NCI-H1417 treated with DMSO at 0.1 percent for 48 hours (cell line): ENCODE results near the gene TMPRSS9.

Experiments used
- DNase-seq: peaks from one replicate; lab custom pipeline; 2025; lab: John Stamatoyannopoulos, UW

TMPRSS9 gene

DNA sequence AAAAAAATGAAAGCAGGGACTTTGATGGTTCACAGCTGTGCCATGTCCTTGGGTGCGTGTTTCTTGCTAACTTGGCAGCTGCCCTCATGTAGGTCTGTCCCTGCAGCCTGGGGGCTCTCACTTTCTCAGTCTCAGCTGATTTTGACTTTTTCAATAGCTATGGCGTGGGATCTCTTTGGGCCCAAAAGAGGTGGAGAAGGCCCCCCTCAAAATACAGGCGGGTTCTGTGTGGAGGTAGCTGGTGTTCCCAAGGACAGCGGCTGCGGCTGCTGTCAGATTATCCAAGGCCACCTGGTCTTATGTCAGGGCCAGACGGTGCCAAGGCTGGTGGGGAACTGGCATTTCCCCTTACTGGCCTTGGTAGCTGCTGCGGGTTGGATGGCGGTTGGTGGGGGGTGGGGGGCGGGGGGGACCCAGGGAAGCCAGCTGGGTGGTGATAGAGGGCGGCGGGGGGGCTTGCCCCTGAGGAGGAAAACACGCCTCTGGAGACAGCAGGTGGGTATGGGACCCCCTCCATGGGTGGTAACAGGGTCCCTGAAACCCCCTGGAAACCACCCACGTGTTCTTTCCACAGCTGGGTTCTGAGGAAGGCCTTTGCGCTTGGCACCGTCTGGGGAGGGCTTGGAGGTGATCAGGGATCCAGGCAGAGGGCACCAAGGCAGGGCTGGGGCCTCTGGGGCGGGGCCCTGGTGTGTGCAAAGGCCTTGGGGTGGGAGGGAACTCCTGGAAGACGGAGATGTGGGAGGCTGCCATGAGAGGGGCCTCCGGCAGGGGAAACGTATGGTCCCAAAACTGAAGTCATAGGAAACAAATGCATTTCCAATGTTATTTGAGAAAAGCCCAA lies 63.2 kb downstream of the TMPRSS9 start:
- no peak for DNase-seq

DNA sequence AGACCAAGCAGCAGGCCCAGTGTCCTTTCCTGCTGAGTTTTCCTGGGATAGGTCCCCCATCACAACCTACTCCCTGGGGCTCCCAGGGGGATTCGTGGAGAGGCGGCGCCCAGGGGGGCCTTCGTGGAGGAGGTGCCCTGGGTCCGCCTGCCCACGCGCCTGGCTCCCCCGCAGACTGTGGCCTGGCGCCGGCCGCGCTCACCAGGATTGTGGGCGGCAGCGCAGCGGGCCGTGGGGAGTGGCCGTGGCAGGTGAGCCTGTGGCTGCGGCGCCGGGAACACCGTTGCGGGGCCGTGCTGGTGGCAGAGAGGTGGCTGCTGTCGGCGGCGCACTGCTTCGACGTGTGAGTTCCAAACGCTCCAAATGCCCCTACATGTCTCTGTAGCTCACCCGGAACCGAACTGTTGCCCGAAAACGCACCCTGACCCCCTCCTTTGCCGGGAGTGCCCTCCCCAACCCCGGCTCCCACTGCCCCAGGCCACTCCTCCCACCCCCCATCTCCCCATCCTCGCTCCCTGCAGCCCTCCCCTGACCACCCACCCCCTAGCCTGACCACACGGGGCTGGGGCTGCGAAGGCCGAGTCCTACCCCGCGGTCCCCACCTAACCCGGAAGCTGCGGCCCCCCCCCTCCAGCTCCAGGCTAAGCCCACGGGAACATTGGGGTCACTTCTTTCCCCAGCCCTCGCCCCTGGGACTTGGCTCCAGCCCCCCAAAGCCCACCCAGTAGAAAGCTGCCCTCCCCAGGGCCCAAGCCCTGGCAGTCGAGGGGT lies 64.0 kb downstream of the TMPRSS9 start:
- DNase-seq, result no peak

DNA sequence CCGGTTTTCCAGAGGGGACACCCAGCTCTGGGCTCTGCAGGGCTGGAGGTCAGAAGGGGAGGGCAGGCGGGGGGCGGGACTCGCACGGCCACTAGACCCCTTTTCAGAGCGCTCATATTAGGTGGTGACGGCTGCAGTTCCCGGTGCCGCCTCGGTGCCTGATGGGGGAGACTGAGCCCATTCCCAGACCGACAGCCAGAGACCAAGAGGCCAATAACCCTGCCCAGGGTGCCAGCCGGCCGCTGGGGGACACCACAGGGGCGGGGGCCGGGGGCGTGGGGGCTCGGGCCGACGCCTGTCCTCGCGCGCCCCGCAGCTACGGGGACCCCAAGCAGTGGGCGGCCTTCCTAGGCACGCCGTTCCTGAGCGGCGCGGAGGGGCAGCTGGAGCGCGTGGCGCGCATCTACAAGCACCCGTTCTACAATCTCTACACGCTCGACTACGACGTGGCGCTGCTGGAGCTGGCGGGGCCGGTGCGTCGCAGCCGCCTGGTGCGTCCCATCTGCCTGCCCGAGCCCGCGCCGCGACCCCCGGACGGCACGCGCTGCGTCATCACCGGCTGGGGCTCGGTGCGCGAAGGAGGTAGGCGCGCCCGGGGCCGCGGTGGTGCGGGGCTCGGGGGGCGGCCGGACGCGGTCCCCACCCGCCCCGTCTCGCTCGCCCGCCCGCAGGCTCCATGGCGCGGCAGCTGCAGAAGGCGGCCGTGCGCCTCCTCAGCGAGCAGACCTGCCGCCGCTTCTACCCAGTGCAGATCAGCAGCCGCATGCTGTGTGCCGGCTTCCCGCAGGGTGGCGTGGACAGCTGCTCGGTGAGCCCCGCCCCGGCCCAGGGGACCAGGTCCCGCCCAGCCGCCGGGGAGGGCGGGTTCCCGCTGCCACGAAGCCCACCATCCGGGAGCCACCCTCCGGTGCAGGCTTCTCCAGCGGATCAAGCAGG lies 64.9 kb downstream of the TMPRSS9 start:
- no peak for DNase-seq

DNA sequence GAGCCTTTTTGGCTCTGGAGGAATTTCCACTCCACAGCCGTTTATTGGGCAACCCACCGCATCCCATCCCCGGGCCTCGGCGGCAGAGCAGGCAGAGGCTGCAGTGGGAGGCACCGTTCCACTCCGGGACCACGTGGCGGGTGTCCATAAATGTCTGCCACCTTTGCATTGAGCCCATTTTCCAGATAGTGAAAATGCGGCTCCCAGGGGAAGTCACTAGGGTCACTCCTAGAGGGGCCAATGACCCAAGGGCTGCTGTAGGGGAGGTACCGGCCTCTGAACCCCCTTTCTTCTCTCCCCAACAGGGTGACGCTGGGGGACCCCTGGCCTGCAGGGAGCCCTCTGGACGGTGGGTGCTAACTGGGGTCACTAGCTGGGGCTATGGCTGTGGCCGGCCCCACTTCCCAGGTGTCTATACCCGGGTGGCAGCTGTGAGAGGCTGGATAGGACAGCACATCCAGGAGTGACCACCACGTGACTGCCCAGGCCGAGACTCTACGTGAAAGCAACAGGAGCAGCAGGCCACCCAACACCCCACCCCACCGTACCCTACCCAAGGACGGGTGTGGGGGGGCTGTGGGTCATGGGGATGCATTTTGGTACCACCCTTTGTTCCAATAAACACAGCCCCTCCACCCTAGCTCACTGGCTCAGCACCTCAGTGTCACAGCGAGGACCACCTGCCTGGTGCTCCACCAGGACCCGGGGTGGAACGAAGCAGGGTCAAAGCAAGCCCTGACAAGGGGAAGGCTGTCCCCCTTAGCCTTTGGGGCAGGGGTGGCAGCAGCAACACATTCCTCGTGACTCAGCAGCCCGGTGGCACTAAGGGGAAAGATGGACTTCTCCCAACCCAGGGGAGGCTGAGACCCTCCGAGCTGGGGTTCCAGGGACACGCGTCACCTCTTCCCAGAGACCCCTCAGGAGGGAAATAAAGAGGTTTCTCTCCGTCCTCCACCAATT lies 65.8 kb downstream of the TMPRSS9 start:
- DNase-seq, result no peak

DNA sequence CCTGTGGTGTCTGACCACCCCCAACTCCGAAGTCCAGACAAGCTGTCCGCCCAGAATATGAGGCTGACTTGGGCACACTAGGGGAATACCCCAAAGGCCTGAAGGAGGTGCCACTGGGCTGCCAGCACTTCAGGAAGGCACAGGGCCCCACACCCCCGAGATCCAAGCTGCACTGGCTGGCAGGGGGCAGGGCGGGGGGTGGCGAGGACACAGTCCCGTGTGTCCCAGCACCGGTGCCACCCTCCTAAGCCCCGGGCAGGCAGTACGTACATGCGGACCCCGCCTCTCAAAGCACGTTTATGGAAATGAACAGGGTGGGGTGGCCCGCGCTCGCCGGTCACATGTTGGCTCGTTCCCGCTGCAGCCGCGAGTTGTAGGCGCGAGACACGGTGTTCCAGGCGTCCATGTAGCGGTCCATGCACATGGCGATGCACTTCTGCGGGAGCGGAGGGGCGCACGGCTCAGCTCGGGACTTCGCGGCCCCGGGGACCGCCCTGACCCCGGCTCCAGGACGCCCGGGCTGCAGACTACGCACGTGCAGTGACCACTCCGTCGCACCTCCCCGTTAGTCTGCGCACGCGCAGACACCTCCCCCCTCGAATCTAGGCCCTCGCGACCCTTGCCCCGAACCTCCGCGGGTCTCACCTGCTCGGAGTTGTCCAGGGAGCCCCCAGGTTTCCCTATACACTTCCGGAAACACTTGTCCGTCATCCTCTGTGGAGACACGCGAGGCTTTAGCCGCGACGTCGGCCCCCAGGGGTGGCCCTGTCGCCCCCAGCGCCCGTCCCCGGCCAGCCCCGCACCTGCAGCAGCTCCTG lies 66.8 kb downstream of the TMPRSS9 start:
- no peak for DNase-seq

DNA sequence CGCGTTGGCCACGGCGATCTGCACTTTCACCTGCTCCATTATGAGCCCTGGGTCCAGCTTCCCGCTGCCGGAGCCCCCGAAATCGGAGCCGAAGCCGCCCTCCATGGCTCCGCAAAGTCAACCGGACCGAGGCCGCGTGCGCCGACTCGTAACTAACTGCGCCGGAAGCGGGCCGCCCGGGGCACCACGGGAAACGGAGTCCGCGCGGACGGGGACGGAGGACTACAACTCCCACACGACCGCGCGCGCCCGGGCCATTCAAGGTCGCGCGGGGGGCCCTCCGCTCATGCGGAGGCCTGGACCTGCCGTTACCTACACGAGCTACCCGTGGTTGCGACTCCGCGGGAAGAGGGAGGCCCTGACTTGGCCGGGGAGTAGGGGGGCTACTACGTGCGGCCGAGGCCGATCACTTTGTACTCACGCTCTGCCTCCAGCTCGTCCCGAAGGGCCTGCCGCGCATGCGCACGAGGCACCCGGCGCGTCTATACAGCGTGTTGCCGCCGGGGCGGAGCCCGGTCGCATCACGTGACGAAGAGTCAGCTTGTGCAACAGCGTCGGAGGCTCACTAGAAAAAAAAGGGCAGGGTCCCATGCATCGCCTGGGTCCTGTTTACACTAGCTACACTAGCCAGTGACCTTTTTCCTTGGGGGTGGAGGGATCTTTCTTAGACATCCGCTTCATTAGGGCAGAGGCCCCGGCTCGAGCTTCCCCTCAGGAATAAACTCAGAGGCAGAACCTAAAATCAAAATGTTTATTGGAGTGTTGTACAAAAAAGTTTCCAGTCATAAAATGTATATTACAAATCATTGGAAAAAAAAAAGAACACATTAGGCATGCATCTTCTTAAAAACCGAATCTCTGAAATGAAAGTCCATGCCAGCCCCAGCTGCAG lies 67.6 kb downstream of the TMPRSS9 start, which contains the start of gene TIMM13:
TSS of gene TIMM13 (minus strand) at position 158 of the 892 bp plus-strand sequence. CDS start at position 105, 53 bp downstream.
- peak; percentile 89 for DNase-seq

DNA sequence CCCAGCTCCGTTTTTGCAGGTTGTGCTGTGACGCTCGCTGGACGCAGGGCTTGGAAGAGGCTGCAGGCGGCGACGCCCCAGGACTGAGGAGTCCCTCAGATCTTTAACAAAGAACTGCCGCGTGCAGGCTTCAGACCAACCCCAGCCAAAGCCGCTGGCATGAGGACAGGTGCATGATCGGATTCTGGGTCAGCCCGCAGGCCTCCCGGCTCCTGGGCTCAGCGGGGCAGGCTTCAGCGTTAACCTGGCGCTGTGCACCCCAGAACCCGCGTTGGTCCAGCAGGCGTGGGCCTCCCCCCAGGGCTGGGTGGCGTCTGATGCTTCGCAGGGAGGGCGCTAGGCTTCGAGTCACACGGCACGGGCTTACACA lies 68.2 kb downstream of the TMPRSS9 start:
- DNase-seq, result no peak

DNA sequence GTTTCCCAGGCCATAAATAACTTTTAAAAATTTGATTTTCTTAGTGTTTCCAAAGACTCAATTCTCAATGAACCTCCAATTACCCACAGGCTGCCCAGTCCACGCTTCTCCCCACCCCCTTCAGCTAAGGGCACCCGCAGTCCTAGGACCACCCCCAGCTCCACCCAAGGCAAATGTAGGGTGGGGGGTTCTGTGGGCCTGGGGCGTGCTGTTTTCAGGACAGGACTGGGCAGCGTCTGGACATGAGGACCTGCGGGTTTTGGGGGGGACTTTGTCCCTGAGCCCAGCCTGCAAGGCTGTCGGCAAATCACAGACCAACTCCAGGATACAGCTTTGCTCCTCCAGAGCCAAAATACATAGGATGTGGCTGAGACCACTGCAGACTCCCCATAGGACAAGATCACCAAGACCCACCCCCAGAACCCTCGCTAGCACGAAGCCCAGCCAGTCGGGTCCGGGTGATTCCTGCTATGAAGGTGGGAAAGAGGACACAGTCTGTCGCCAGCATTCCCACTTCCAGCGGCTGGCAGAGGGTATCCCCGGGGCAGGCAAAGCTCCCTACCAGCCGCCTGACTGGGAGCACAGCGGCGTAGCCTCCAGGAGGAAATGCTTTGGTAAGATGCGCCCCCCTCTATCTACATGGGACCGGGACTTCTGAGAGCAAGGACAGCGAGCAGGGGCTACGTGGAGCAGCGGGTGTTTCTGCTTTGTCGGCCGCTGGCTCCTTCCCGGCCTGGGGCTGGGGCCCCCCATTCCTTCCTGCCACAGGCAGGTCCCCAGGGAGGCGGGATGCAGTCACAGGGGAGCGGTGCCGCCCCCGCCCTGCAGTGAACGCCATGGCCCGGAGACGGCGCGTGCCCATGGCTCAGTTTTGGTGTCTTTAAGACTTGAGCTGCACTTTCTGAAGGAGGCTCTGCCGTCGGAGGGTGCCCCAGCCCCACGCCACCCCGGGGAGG lies 69.0 kb downstream of the TMPRSS9 start:
- DNase-seq, result no peak

DNA sequence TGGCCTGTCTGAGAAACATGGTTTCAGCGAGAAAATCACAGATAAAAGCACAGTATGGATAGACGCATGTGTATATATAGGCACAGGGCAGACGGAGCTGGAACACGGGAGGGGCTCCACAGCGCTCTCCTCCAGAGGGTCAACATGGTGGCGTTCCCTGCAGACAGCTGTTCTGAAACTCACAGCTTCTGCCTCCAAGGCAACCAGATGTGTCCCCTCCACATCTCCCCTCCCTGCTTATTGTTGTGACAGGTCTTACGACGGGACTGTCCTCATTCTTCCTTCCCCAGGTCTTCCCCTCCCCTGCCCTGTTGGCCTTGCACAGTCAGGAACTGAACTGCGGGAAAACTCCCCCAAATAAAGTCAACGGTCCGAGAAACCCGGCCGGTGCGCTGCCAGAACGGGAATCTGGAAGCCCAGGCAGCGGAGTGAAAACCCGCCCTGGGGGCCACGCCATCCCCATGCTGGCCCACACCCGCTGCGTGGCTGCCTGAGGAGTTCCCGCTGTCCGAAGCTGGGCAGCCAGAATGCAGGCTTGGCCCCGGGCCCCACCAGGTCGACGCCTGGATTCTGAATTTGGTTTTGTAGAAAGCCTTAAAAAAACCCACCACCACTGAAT lies 70.0 kb downstream of the TMPRSS9 start:
- DNase-seq, result no peak

DNA sequence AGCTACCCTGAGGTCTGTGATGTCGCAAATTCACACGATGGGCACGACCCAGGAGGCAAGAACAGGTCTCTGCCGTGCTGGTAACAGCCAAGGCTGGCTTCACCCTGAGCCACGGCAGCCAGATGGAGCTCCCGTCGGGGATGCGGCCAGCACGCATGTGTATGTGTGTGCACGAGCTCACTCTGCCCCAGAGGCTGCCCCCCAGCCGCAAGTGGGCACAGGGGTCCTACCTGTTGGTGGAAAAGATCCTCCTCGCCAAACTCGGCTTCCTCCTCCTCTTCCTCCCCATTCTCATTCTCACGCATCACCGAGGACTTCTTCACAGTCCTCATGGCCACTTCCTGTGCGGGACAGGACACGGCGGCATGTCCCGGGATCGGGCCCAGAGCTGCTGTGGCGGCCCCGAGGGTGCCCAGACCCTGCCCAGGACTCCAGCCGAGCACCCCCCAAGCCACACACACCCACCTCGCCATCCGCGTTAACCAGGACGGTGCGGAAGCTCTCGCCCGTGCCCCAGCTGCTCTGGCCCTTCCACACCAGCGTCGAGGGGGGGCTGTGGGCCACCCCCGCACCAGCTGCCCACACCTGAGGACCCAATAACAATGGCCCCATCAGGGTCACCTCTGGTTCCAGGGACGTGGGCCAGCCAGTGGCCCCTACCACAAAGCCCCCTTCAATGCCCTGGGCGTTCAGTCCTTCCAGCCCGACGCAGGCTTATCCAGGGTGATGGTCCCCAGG lies 71.4 kb downstream of the TMPRSS9 start:
- no peak for DNase-seq

DNA sequence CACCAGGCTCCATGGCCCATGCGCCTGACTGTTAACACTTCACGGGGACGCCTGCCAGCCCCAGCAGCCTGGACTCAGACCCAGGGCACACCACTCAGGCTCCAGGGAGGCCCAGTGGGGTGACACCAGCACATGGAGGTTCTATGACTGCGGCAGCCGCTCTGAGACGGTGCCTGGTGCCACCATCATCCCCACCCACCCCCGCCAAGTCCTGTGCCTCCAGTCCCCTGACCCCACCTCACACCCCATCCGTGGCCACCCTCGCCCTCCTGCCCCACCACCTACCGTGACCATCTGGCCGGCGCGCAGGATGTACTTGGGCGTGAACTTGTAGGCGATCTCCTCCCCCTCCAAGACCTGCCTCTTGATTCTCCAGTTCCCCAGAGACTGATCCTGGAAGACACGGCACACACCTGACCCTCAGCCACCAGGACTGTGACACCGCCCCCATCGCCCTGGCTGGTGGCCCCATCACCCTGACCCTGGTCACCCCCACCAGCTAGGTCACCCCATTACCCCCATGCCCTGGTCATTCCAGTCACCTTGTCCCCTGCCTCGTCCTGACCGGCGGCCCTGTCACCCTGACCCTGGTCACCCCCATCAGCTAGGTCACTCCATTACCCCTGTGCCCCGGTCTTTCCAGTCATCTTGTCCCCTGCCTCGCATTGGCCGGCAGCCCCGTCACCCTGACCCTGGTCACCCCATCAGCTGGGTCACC lies 72.2 kb downstream of the TMPRSS9 start:
- no peak for DNase-seq

DNA sequence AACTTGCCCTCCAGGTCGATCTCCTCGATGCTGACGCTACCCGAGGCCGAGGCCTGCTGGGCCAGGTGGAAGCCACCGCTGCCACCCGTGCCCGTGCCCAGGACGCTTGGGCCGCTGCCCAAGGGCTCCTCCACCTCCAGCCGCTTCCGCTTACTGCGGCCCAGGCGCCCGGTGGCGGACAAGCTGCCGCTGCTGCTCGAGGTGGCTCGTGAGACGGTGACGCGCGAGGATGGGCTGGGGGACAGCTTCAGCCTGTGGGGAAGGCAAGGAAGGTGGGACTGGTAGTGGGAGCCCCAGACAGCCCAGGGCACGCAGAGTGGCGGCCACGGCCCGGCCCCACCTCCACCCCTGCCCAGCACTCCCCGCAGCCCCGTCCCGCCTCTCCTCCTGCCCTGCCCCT lies 73.8 kb downstream of the TMPRSS9 start:
- no peak for DNase-seq

DNA sequence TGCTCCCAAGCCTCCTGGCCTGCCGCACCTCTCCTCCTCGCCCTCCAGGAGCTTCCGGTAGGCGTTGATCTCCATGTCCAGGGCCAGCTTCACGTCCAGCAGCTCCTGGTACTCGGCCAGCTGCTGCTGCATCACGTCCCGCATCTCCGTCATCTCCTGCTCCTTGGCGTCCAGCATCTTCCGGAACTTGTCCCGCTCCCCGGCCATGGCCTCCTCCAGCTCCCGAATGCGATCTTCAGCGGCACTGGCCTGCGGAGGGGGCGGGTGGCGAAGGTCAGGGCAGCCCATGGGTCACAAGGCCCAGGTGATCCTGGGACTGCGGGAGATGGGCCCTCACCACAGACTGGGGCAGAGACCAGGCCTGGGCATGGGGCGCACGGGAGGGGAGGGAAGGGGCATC lies 74.2 kb downstream of the TMPRSS9 start:
- no peak for DNase-seq

DNA sequence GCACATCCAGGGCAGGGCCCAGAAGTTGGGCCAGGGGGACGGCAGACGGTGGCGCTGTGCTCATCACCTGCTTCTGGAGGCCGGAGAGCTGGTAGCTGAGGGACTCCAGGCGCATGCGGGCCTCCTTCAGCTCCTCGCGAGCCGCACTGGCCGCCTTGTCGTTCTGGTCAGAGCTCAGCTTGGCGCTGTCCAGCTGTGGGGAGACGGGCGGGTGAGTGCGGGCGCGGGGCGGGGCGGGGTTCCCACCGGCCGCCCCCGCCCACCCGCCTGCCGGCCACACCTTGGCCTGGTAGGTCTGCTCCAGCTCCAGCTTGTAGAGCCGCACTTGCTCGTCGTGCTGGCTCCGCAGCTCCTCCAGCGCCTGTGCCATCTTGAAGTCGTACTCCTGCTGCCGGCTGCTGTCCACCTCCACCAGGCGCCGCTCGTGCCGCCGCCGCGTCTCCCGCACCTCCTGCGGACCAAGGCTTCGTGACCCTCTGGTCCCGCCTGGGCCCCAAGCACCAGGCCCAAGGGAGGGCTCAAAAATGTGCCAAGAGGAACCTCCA lies 74.7 kb downstream of the TMPRSS9 start:
- DNase-seq, result no peak

DNA sequence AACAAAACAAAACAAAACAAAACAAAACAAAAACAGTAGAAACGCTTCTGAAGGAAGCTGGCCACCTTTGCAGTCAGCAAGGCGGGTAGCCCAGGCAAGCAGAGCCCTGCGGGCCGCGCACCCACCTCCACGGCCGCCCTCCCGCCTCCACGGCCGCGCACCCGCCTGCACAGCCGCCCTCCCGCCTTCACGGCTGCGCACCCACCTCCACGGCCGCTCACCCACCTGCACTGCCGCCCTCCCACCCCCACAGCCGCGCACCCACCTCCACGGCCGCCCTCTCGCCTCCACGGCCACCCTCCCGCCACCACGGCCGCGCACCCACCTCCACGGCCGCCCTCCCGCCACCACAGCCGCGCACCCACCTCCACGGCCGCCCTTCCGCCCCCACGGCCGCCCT lies 76.3 kb downstream of the TMPRSS9 start:
- DNase-seq, result no peak

DNA sequence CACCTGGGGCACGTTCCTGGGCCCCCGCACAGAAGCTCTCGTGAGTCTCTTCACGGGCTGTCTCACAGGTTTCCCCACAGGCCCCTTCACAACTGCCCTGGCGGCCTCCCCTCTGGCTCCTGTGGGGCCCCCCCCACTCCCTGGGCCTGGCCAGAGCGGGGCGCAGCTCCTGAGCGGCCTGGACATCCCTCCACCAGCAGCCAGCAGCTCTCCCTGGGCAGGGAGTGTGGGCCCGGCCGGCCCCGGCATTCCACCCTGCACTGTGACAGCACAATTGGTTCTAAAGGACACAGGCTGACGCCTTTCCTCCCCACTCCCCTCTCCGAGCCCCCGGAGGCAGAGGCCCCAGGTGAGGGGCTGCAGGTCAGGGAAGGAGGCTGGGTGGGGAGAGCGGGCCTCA lies 76.9 kb downstream of the TMPRSS9 start:
- no peak for DNase-seq
